ENCODE measurements around the gene LKAAEAR1. TPM values are rescaled to one million over a fixed set of nuclear protein-coding genes. Genes with fewer than 3 reads are reported as not detected.

The LKAAEAR1 gene
- total RNA-seq, 1 donor from 2014 or later: not detected

DNA sequence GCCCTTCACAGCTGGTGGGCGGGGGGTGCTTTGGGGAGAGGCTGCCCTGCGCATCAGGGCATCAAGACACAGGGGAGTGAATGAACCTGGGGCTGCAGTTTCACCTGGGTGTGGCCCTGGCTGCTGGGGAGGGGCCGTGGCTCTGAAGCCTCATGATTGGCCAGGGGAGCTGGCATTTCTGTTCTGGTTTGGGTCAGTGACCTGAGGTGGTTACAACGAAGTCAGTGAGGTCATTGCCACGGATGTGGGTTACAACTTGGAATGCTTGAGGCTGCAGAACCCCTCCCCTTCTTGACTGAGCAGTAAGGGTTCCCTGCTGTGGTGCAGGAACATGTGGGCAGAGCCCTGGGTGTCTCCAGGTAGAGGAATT is 18.2 kb downstream of the LKAAEAR1 start:
- DNase-seq (ENCODE audit: low read depth): peak; percentile 74
- TF ChIP-seq, protein P1, sequence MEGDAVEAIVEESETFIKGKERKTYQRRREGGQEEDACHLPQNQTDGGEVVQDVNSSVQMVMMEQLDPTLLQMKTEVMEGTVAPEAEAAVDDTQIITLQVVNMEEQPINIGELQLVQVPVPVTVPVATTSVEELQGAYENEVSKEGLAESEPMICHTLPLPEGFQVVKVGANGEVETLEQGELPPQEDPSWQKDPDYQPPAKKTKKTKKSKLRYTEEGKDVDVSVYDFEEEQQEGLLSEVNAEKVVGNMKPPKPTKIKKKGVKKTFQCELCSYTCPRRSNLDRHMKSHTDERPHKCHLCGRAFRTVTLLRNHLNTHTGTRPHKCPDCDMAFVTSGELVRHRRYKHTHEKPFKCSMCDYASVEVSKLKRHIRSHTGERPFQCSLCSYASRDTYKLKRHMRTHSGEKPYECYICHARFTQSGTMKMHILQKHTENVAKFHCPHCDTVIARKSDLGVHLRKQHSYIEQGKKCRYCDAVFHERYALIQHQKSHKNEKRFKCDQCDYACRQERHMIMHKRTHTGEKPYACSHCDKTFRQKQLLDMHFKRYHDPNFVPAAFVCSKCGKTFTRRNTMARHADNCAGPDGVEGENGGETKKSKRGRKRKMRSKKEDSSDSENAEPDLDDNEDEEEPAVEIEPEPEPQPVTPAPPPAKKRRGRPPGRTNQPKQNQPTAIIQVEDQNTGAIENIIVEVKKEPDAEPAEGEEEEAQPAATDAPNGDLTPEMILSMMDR (IDR thresholded peaks at IDR 0.05; ENCODE audit: insufficient read depth, low read length, poor library complexity, severe bottlenecking): no peak
- Histone ChIP-seq H3K36me3 (ENCODE audit: control insufficient read depth, insufficient read depth, low read length) (no peaks in the 10 kb centered on the region), H3K27me3 (ENCODE audit: control insufficient read depth, insufficient read depth, low read length) (no peaks in the 10 kb centered on the region), H3K4me3 (ENCODE audit: low read depth, low read length) (no peak overlapping the region)

DNA sequence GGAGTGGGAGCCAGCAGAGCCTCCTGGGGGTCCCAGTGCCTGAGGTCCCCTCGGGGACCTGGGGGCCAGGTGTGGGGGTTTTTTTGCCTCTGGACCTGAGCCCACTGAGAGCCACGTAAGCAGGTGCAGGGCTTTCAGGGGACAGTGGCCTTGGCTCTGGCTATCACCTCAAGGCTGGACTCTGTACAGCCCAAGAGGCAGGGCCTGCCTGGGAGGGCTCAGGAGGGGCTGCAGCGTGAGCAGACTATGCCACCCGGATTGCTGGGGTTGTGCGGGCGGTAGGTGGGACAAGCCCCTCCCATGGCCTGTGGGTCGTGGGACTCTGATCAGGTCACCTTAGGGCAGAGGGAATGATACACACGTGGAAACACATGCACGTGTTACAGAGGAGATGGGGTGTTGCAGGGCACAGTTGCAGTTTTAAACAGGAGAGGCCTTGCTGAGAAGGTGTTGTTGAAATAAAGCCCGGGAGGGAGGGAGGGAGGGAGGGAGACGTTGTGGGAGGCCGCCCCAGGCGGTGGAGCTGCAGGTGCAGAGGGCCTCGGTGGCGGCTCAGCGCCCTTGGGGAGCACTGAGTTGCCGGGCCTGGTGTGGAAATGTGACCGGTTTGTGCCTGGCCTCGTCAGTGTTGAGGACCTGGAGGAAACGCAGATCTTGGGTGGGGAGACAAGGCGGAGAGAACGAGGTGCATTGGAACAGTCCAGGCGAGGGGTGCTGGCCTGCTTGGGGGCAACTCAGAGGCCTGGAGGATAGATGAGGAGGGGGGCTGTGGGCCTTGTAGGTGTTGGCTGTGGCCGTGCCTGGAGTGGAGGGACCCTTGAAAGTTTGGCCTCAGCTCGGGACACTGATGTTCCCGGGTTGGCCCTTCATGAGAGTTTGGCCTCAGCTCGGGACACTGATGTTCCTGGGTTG is 18.9 kb downstream of the LKAAEAR1 start:
- DNase-seq (ENCODE audit: low read depth): no peak
- Histone ChIP-seq H3K27me3 (ENCODE audit: control insufficient read depth, insufficient read depth, low read length) (no peaks in the 10 kb centered on the region), H3K36me3 (ENCODE audit: control insufficient read depth, insufficient read depth, low read length) (no peaks in the 10 kb centered on the region), H3K4me3 (ENCODE audit: low read depth, low read length) (no peak overlapping the region)
- TF ChIP-seq, protein P1 (IDR thresholded peaks at IDR 0.05; ENCODE audit: insufficient read depth, low read length, poor library complexity, severe bottlenecking): no peak

DNA sequence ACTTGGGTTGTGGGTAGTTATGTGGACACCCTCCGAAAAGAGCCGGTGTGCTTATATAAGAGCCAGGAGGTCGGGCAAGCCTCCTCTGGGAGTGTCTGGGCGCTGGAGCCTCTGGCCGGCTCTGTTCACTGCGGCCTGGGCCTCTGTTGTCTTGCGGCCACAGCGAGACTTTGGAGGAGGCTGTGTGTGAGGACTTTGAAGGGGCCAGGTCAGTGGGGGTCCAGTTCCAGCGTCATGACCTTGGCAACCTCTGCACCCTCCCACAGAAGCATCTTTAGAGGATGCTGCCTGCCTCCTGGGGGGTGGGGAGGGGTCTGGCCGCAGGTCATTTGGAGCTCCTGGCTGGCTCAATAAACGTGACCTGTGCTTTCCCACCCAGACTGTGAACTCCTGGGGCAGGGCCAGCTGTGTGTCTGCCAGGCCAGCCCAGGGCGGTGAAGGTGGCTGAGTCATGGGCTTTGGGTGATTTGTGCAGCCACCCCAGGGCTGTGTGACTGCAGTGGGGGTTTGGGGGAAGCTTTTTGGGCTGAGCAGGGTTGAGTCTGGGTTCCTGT is 20.0 kb downstream of the LKAAEAR1 start:
- TF ChIP-seq, protein P1 (IDR thresholded peaks at IDR 0.05; ENCODE audit: insufficient read depth, low read length, poor library complexity, severe bottlenecking): no peak
- Histone ChIP-seq H3K4me3 (ENCODE audit: low read depth, low read length) (peak overlapping the region; percentile 89), H3K27me3 (ENCODE audit: control insufficient read depth, insufficient read depth, low read length) (no peaks in the 10 kb centered on the region), H3K36me3 (ENCODE audit: control insufficient read depth, insufficient read depth, low read length) (no peaks in the 10 kb centered on the region)
- no peak for DNase-seq (ENCODE audit: low read depth)

DNA sequence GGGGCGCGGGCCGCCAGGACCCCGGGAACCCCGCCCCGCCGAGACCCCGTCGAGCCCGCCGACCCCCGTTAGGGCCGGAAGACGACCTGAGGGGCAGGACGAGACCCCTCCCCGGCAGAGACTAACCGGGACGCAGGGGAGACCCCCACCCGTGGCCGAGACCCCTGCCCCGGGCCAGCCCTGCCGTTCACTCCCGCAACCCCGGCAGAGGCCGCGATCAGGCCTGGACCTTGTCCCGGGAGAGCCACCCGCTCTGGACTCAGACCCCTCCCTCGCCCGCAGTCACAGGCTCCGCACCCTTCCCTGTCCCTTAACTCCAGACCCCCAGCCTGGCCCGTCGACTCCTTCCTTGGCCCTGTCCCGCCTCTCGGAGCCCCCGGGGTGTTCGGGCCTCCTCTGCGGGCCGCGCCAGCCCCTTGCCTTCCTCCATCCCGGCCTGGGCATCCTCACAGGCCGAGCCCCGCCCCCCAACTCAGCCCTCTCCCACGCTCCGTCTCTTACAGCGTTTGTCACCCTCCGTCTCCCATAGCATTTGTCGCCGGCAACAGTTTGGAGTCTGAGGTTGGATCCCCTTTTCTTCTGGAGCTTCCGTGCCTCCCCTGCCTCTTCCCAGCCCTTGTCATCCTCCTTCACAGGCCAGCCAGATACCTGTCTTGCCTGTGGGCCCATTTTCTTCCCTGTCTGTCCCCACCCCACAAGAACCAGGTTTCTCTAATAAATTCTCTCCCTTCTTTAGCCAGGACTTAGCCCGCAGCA is 20.6 kb downstream of the LKAAEAR1 start:
- TF ChIP-seq, protein P1 (IDR thresholded peaks at IDR 0.05; ENCODE audit: insufficient read depth, low read length, poor library complexity, severe bottlenecking): no peak
- no peak for DNase-seq (ENCODE audit: low read depth)
- Histone ChIP-seq H3K4me3 (ENCODE audit: low read depth, low read length) (peak overlapping the region; percentile 89), H3K27me3 (ENCODE audit: control insufficient read depth, insufficient read depth, low read length) (no peaks in the 10 kb centered on the region), H3K36me3 (ENCODE audit: control insufficient read depth, insufficient read depth, low read length) (no peaks in the 10 kb centered on the region)

DNA sequence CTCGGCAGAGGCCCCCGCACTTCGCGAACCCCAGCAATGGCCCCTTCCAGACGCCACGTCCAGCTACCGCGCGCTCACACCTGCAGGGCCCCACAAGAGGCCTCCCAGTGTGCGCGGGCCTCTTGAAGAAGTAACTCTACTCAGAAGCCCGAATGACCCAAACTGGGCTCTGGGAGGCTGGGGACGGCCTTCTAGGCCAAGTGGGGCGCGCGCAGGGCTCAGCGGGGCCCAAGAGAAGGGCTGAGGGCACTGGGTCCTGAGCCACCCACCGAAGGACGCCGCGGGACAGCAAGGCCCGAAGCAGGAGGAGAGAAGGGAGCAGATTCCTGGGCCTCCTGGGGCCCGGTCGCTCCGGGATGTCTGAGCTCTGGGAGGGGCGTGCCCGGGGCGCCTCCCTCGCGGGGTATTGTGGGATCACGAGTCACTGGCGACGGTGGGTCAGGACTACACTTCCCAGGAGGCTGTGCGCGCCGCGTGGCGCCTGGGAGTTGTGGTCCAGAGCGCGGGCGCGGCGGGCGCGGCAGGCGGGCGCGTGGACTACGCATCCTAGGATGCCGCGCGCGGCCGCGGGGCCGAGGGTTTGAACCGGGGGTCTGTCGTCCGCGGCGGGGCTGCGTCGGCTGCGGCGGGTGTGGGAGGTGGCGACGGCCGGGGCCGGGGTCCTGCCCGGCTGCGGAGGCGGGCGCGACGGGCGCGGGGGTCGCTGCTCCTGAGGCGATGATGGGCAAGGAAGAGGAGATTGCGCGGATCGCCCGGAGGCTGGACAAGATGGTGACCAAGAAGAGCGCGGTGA is 21.4 kb downstream of the LKAAEAR1 start, which contains the start of gene TCEA2:
TSS of gene TCEA2 (plus strand) at position 603 of the 793 bp plus-strand sequence. CDS start at position 718, 115 bp downstream.
- TF ChIP-seq, protein P1 (IDR thresholded peaks at IDR 0.05; ENCODE audit: insufficient read depth, low read length, poor library complexity, severe bottlenecking): no peak
- H3K27me3 ChIP-seq (ENCODE audit: control insufficient read depth, insufficient read depth, low read length): no peaks in the 10 kb centered on the region
- peak within 1 kb of the TSS; percentile 89 for H3K4me3 ChIP-seq (ENCODE audit: low read depth, low read length)
- H3K36me3 ChIP-seq (ENCODE audit: control insufficient read depth, insufficient read depth, low read length): no peaks in the 10 kb centered on the region
- peak; percentile 67 for DNase-seq (ENCODE audit: low read depth)
